ENCODE results near the gene IFNA4.
A peak's percentile ranks its signal among the peaks of the same experiment; 100 is the strongest.

The IFNA4 gene

GRCh38 chr9:21165516-21165915 is 21.9 kb downstream of the IFNA4 start:
- peaks cover 3% of the 10 kb centered on the region for H3K4me1 ChIP-seq (ENCODE audit: low read depth, poor library complexity, severe bottlenecking)
- H3K4me2 ChIP-seq, result no peak overlapping the region
- no peak overlapping the region for H2AFZ ChIP-seq (ENCODE audit: low read depth)
- no peaks in the 10 kb centered on the region for H3K36me3 ChIP-seq (ENCODE audit: insufficient read depth)
- no peak overlapping the region for H3K27ac ChIP-seq
- H3K4me3 ChIP-seq (IDR thresholded peaks at IDR 0.05; ENCODE audit: insufficient read depth, low read depth, low read length), result no peak overlapping the region
- H3K9ac ChIP-seq, result no peak overlapping the region
- no peak for TF ChIP-seq CTCF (conservative IDR thresholded peaks at IDR 0.05; ENCODE audit: low read depth, low read length)
- H4K20me1 ChIP-seq (ENCODE audit: insufficient read depth), result no peaks in the 10 kb centered on the region
- no peaks in the 10 kb centered on the region for H3K79me2 ChIP-seq (ENCODE audit: insufficient read depth, low read depth)
- no peaks in the 10 kb centered on the region for H3K27me3 ChIP-seq (ENCODE audit: insufficient read depth, low read depth)

GRCh38 chr9:21160178-21160577 is 27.2 kb downstream of the IFNA4 start:
- peaks cover 10% of the 10 kb centered on the region for H3K4me1 ChIP-seq (ENCODE audit: low read depth, poor library complexity, severe bottlenecking)
- H3K27ac ChIP-seq, result no peak overlapping the region
- H3K27me3 ChIP-seq (ENCODE audit: insufficient read depth, low read depth), result no peaks in the 10 kb centered on the region
- H3K4me2 ChIP-seq, result 0 out of 2 replicates have a peak overlapping the region, but pooled peaks have one; percentile 23
- no peaks in the 10 kb centered on the region for H4K20me1 ChIP-seq (ENCODE audit: insufficient read depth)
- H3K4me3 ChIP-seq (IDR thresholded peaks at IDR 0.05; ENCODE audit: insufficient read depth, low read depth, low read length), result no peak overlapping the region
- no peaks in the 10 kb centered on the region for H3K79me2 ChIP-seq (ENCODE audit: insufficient read depth, low read depth)
- H3K9ac ChIP-seq, result no peak overlapping the region
- H3K36me3 ChIP-seq (ENCODE audit: insufficient read depth), result no peaks in the 10 kb centered on the region
- TF ChIP-seq CTCF (conservative IDR thresholded peaks at IDR 0.05; ENCODE audit: low read depth, low read length), result no peak
- no peak overlapping the region for H2AFZ ChIP-seq (ENCODE audit: low read depth)

- no peaks in the 10 kb centered on the region for H3K79me2 ChIP-seq (ENCODE audit: insufficient read depth, low read depth)
- TF ChIP-seq CTCF (conservative IDR thresholded peaks at IDR 0.05; ENCODE audit: low read depth, low read length), result no peak
- H3K9ac ChIP-seq, result no peak overlapping the region
- no peaks in the 10 kb centered on the region for H4K20me1 ChIP-seq (ENCODE audit: insufficient read depth)
- no peak overlapping the region for H3K4me2 ChIP-seq
- H3K4me1 ChIP-seq (ENCODE audit: low read depth, poor library complexity, severe bottlenecking), result peaks cover 10% of the 10 kb centered on the region
- H2AFZ ChIP-seq (ENCODE audit: low read depth), result no peak overlapping the region
- H3K4me3 ChIP-seq (IDR thresholded peaks at IDR 0.05; ENCODE audit: insufficient read depth, low read depth, low read length), result no peak overlapping the region
- no peak overlapping the region for H3K27ac ChIP-seq
- H3K27me3 ChIP-seq (ENCODE audit: insufficient read depth, low read depth), result no peaks in the 10 kb centered on the region
- no peaks in the 10 kb centered on the region for H3K36me3 ChIP-seq (ENCODE audit: insufficient read depth)
These were observed 31.9 kb downstream of the IFNA4 start for GRCh38 chr9:21155501-21155900.

- H3K4me1 ChIP-seq (ENCODE audit: low read depth, poor library complexity, severe bottlenecking), result peaks cover 2% of the 10 kb centered on the region
- H3K79me2 ChIP-seq (ENCODE audit: insufficient read depth, low read depth), result no peaks in the 10 kb centered on the region
- no peak overlapping the region for H2AFZ ChIP-seq (ENCODE audit: low read depth)
- no peak overlapping the region for H3K4me3 ChIP-seq (IDR thresholded peaks at IDR 0.05; ENCODE audit: insufficient read depth, low read depth, low read length)
- no peaks in the 10 kb centered on the region for H4K20me1 ChIP-seq (ENCODE audit: insufficient read depth)
- H3K9ac ChIP-seq, result no peak overlapping the region
- H3K36me3 ChIP-seq (ENCODE audit: insufficient read depth), result no peaks in the 10 kb centered on the region
- no peaks in the 10 kb centered on the region for H3K27me3 ChIP-seq (ENCODE audit: insufficient read depth, low read depth)
- TF ChIP-seq CTCF (conservative IDR thresholded peaks at IDR 0.05; ENCODE audit: low read depth, low read length), result no peak; the same call in 1 of the 2 replicates
- H3K27ac ChIP-seq, result no peak overlapping the region
- no peak overlapping the region for H3K4me2 ChIP-seq
These were observed 33.3 kb downstream of the IFNA4 start for GRCh38 chr9:21154018-21154608.

All from KMS-11 (cell line).